Adrenal gland (tissue), 12 donors: Measurements from ENCODE around the gene PHKG1. TPM values are rescaled to one million over a fixed set of nuclear protein-coding genes. Genes with fewer than 3 reads are reported as not detected.
"Not testable (repeated sequence)": the region's sequence is repeated elsewhere in the genome, so short reads cannot be mapped to it uniquely, and the experiment has no call there.

Experiments used
- DNase-seq, 7 donors: peaks; one replicate each; pipeline ENCODE4 v3.0.0-alpha.2; 2019 to 2020
- H3K27ac ChIP-seq, 5 donors: fragments of 200-600 bp; sonication (generic) in 4 of 5; 1 replicate in 3 of 5; 2 replicates in 2 of 5; pipeline versions ENCODE4 v1.5.1 to v1.8.0; 2016 to 2020; ENCODE audit warnings: mild to moderate bottlenecking in 1 of 5
- H3K27me3 ChIP-seq: fragments of 200-600 bp; 2 replicates; pipeline ENCODE4 v1.8.0; 2021
- H3K36me3 ChIP-seq, 2 donors: fragments of 200-600 bp; replicated peaks in 1 of 2; 1 replicate in 1 of 2; 2 replicates in 1 of 2; pipeline versions ENCODE4 v1.5.1 to v1.8.0; 2018 to 2022
- H3K4me1 ChIP-seq, 2 donors: fragments of 200-600 bp; replicated peaks in 1 of 2; 1 replicate in 1 of 2; 2 replicates in 1 of 2; pipeline versions ENCODE4 v1.5.1 to v1.8.0; 2018 to 2021
- H3K4me3 ChIP-seq, 4 donors: fragments of 200-600 bp; sonication (generic) in 3 of 4; one replicate each; pipeline ENCODE4 v1.5.1; 2016 to 2018
- H3K9me3 ChIP-seq, 3 donors: fragments of 200-600 bp; sonication (generic) in 1 of 3; replicated peaks in 1 of 3; 1 replicate in 2 of 3; 2 replicates in 1 of 3; pipeline versions ENCODE4 v1.5.1 to v1.8.0; 2016 to 2021
- CTCF ChIP-seq, 6 experiments: fragments of 450-650 bp in 4 of 6; fragments of 200-600 bp in 2 of 6; sonication (generic) in 1 of 6; IDR thresholded peaks; 1 replicate in 5 of 6; 2 replicates in 1 of 6; pipeline versions ENCODE4 v1.5.1 to v1.8.0; 2016 to 2021; ENCODE audit warnings: antibody characterized with exemption in 6 of 6, mild to moderate bottlenecking in 2 of 6, moderate library complexity in 1 of 6
- POLR2A ChIP-seq, 2 donors: fragments of 450-650 bp; IDR thresholded peaks; one replicate each; pipeline ENCODE4 v1.6.1; 2017; ENCODE audit warnings: antibody characterized with exemption in 2 of 2, mild to moderate bottlenecking in 2 of 2, moderate library complexity in 1 of 2
- WGBS, 4 donors: extraction: QIAGEN DNeasy Blood & Tissue Kit in 2 of 4; methylation state at CpG; one replicate each; pipeline versions ENCODE4 v1.1.5 to v1.1.7; 2013 to 2017; 5-methylcytosine and 5-hydroxymethylcytosine counted together
- intact Hi-C, 2 donors: fragments of 100-400 bp; cut with DNase I; formaldehyde crosslinking; loops; one replicate each; pipeline versions ENCODE4 v1.14.1 to v1.15.0; 2022 to 2023
- polyA plus RNA-seq, 3 donors: library from polyadenylated mRNA; stranded (reverse); fragments of 200-250 nt in 2 of 3; fragments of 350-450 nt in 1 of 3; fragmentation: Illumina TruSeq in 1 of 3; extraction: RNeasy Lipid Tissue Mini Kit (QIAGEN cat#74804) in 1 of 3; gene quantifications; one replicate each; pipeline ENCODE4 v1.2.3, GENCODE V29; 2013 to 2014
- total RNA-seq, 9 donors: library from RNA; depleted of rRNA in 4 of 9; stranded (reverse); fragments of >200 nt in 4 of 9; fragments of 120-200 nt in 1 of 9; fragmentation: NEBNext Ultra II Directional in 1 of 9; extraction: Animal tissue kit (Norgen Biotek cat#: 25700) in 1 of 9; gene quantifications; one replicate each; pipeline versions ENCODE4 v1.1.0 to v1.2.4, GENCODE V29; 2013 to 2023
- donor health status: healthy with polysubstance abuse.
- donor health status: Bipolar disorder and iron deficiency.
- donor health status: DM: yes; HTN: yes; CAD: no.
- donor health status: DM: no; HTN: no; CAD: no.
- donor health status: DM: no; HTN: no; CAD: no.
- donor health status: DM: yes; HTN: yes; CAD: no.

The PHKG1 gene
- total and polyA plus RNA-seq, 12 donors, result 0.60 to 10.2 (median 5.7) TPM

- intact Hi-C loops, result no loop called here
- H3K4me3 ChIP-seq, result no peak overlapping the region
- WGBS, 4 donors, result 74 to 88% (median 83%) methylated on average over 1 of the region's 1 CpG
- peak overlapping the region in 4 of 5 donors; percentile 53 to 63 (median 60) for H3K27ac ChIP-seq
- no peak for DNase-seq
- H3K4me1 ChIP-seq, result peaks cover 12 to 43% of the 10 kb centered on the region in 2 donors
- no peaks in the 10 kb centered on the region for H3K9me3 ChIP-seq
- TF ChIP-seq CTCF (IDR thresholded peaks at IDR 0.05) (no peak), POLR2A (IDR thresholded peaks at IDR 0.05) (no peak)
- no peaks in the 10 kb centered on the region for H3K27me3 ChIP-seq
- peaks cover 0 to 8% of the 10 kb centered on the region in 2 donors for H3K36me3 ChIP-seq
These were observed 44.5 kb downstream of the PHKG1 start for GRCh38 chr7:56048245-56048644.

- H3K36me3 ChIP-seq, intact Hi-C loops, H3K4me3 ChIP-seq, H3K9me3 ChIP-seq, H3K27me3 ChIP-seq: not testable (repeated sequence)
- WGBS, 4 donors, result 46 to 76% (median 65%) methylated on average over 11 of the region's 11 CpGs
- peaks cover 12 to 36% of the 10 kb centered on the region in 2 donors for H3K4me1 ChIP-seq
- peak in 4 of 7 donors; percentile 28 to 56 (median 43) for DNase-seq
- H3K27ac ChIP-seq, result peak overlapping the region; percentile 53 to 63 (median 60)
These were observed 45.2 kb downstream of the PHKG1 start for GRCh38 chr7:56047446-56048116.

- Histone ChIP-seq H3K9me3 (no peaks in the 10 kb centered on the region), H3K4me1 (peaks cover 8 to 32% of the 10 kb centered on the region in 2 donors), H3K27me3 (no peaks in the 10 kb centered on the region), H3K36me3 (no peaks in the 10 kb centered on the region), H3K4me3 (no peak overlapping the region), H3K27ac (peak overlapping the region in 4 of 5 donors; percentile 58 to 74 (median 61))
- intact Hi-C loops, result no loop called here
- peak in 2 of 7 donors; percentile 34 to 42 for DNase-seq
- TF ChIP-seq CTCF (IDR thresholded peaks at IDR 0.05) (no peak), POLR2A (IDR thresholded peaks at IDR 0.05) (no peak)
- WGBS, 4 donors, result 40 to 54% (median 51%) methylated on average over 5 of the region's 5 CpGs
These were observed 45.9 kb downstream of the PHKG1 start for GRCh38 chr7:56046721-56047445.

- not testable (repeated sequence) for DNase-seq
These were observed 47.0 kb downstream of the PHKG1 start for GRCh38 chr7:56045758-56046157.

GRCh38 chr7:56040730-56041129, 52.0 kb downstream of the PHKG1 start:
- Histone ChIP-seq H3K27me3 (no peaks in the 10 kb centered on the region), H3K4me1 (no peaks in the 10 kb centered on the region), H3K4me3 (no peak overlapping the region), H3K36me3 (no peaks in the 10 kb centered on the region), H3K27ac (no peak overlapping the region), H3K9me3 (no peaks in the 10 kb centered on the region)
- TF ChIP-seq CTCF (IDR thresholded peaks at IDR 0.05), result no peak
- no peak for TF ChIP-seq POLR2A (IDR thresholded peaks at IDR 0.05)
- intact Hi-C loops, result no loop called here
- WGBS, 4 donors, result 85 to 95% (median 91%) methylated on average over 3 of the region's 3 CpGs
- no peak for DNase-seq

More at GRCh38 chr7:56045758-56046157, 47.0 kb downstream of the PHKG1 start:
- H3K4me1 ChIP-seq, result peaks cover 8 to 30% of the 10 kb centered on the region in 2 donors
- H3K27ac ChIP-seq, H3K4me3 ChIP-seq, H3K36me3 ChIP-seq, H3K9me3 ChIP-seq, H3K27me3 ChIP-seq, intact Hi-C loops: not testable (repeated sequence)
- 94 to 98% (median 96%) methylated on average over 2 of the region's 2 CpGs for WGBS, 4 donors
